ENCODE data around the gene WNT9B. TPM values are rescaled to one million over a fixed set of nuclear protein-coding genes. Genes with fewer than 3 reads are reported as not detected.

The WNT9B gene
- total and polyA plus RNA-seq, 2 of the 13 experiments (the other 11 are each of a cell fraction or from before 2014, with no cell fraction given), result not detected

DNA sequence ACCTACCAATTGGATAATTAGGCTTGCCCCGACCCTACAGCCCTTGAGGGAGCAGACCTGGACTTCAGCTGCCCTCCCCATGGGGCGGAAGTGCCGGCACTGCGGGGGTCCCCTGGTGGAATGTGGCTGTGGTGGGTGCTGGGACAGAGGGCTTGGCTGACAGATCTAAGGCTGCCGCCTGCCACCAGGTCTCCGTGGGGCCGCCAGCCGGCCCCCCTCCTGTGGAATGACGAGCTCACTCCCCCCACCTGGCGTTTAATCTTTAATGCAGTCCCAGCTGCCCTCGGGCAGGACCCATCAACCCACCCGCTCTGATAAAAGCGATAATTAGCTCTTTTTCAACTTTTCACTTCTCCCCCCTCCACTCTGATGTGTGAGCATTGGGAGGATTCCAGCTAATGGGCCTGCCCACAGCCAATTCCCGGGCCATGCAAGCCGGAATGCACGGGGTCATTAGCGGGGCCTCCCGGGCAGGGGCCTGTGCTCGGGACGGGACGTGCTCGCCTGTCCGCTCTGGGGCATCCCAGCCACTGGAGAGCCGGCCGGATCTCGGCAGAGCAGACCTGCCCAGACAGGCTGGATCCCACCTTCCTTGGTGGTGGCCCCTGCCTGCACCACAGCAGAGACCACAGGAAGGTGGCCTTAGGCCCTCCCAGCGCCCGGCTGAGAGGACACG is 43.2 kb downstream of the WNT9B start (continued):
- TF ChIP-seq ZNF580 (CRISPR knock-in tag; IDR thresholded peaks at IDR 0.05; ENCODE audit: borderline replicate concordance, low read depth), result no peak
- TF ChIP-seq EZH2 (conservative IDR thresholded peaks at IDR 0.05; ENCODE audit: low read depth, low read length), result no peak
- TF ChIP-seq MEIS2 (CRISPR knock-in tag; IDR thresholded peaks at IDR 0.05), result no peak
- no peak for TF ChIP-seq ZNF605 (CRISPR knock-in tag; IDR thresholded peaks at IDR 0.05)
- TF ChIP-seq MXD1 (CRISPR knock-in tag; IDR thresholded peaks at IDR 0.05), result no peak
- no peak for TF ChIP-seq ZSCAN31 (CRISPR knock-in tag; IDR thresholded peaks at IDR 0.05; ENCODE audit: low read depth)
- no peak for TF ChIP-seq ZNF138 (CRISPR knock-in tag; IDR thresholded peaks at IDR 0.05; ENCODE audit: low read depth)
- no peak for TF ChIP-seq HMGXB3 (CRISPR knock-in tag; IDR thresholded peaks at IDR 0.05; ENCODE audit: borderline replicate concordance)
- no peak for TF ChIP-seq ZFX (CRISPR knock-in tag; IDR thresholded peaks at IDR 0.05; ENCODE audit: low read depth)
- TF ChIP-seq, protein P1, sequence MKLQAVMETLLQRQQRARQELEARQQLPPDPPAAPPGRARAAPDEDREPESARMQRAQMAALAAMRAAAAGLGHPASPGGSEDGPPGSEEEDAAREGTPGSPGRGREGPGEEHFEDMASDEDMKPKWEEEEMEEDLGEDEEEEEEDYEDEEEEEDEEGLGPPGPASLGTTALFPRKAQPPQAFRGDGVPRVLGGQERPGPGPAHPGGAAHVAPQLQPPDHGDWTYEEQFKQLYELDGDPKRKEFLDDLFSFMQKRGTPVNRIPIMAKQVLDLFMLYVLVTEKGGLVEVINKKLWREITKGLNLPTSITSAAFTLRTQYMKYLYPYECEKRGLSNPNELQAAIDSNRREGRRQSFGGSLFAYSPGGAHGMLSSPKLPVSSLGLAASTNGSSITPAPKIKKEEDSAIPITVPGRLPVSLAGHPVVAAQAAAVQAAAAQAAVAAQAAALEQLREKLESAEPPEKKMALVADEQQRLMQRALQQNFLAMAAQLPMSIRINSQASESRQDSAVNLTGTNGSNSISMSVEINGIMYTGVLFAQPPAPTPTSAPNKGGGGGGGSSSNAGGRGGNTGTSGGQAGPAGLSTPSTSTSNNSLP (IDR thresholded peaks at IDR 0.05; ENCODE audit: low read depth, low read length), result no peak
- TF ChIP-seq ZNF101 (CRISPR knock-in tag; IDR thresholded peaks at IDR 0.05; ENCODE audit: borderline replicate concordance, low read depth), result no peak
- TF ChIP-seq HOXA9 (CRISPR knock-in tag; IDR thresholded peaks at IDR 0.05; ENCODE audit: borderline replicate concordance), result no peak
- no peak for TF ChIP-seq DNMT3B (CRISPR knock-in tag; conservative IDR thresholded peaks at IDR 0.05)
- TF ChIP-seq ZNF230 (CRISPR knock-in tag; IDR thresholded peaks at IDR 0.05), result no peak
- TF ChIP-seq PRMT3 (CRISPR knock-in tag; IDR thresholded peaks at IDR 0.05; ENCODE audit: borderline replicate concordance, low read depth), result no peak
- 0 out of 2 replicates have a peak, but pooled peaks have one; percentile 20 for TF ChIP-seq DR1 (CRISPR knock-in tag; IDR thresholded peaks at IDR 0.05)
- TF ChIP-seq MED8 (CRISPR knock-in tag; IDR thresholded peaks at IDR 0.05; ENCODE audit: insufficient replicate concordance), result no peak
- no peak for TF ChIP-seq DDIT3 (CRISPR knock-in tag; IDR thresholded peaks at IDR 0.05)
- TF ChIP-seq, protein P2, sequence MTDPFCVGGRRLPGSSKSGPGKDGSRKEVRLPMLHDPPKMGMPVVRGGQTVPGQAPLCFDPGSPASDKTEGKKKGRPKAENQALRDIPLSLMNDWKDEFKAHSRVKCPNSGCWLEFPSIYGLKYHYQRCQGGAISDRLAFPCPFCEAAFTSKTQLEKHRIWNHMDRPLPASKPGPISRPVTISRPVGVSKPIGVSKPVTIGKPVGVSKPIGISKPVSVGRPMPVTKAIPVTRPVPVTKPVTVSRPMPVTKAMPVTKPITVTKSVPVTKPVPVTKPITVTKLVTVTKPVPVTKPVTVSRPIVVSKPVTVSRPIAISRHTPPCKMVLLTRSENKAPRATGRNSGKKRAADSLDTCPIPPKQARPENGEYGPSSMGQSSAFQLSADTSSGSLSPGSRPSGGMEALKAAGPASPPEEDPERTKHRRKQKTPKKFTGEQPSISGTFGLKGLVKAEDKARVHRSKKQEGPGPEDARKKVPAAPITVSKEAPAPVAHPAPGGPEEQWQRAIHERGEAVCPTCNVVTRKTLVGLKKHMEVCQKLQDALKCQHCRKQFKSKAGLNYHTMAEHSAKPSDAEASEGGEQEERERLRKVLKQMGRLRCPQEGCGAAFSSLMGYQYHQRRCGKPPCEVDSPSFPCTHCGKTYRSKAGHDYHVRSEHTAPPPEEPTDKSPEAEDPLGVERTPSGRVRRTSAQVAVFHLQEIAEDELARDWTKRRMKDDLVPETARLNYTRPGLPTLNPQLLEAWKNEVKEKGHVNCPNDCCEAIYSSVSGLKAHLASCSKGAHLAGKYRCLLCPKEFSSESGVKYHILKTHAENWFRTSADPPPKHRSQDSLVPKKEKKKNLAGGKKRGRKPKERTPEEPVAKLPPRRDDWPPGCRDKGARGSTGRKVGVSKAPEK (CRISPR knock-in tag; IDR thresholded peaks at IDR 0.05; ENCODE audit: borderline replicate concordance), result no peak
